ENCODE results near the gene COL1A2. TPM values are rescaled to one million over a fixed set of nuclear protein-coding genes. Genes with fewer than 3 reads are reported as not detected.

The COL1A2 gene
- total RNA-seq, 1 experiment from 2014 or later = 42.1 TPM

DNA sequence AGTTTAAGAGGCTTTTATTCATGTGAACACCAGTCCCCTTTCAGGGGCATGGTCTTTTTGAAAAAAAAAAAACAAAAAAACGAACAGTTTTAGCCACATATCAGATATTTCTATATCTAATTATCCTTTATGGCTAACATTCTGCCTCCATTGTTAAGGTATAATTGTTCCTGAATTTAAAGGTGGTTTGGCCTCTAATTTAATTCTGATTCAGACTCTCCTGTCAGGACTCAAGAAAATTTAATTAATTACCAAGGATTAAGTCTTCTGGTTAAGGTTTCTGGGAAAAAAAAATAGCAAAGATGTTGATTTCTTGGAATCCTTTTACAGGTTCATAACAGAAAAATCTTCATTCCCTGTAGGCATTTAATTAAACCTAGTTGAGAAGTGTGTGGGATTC, 27.4 kb downstream of the COL1A2 start:
- no CpG with 5 or more reads among the region's 1 CpG for WGBS (ENCODE audit: extremely low coverage, insufficient read length, low lambda C conversion rate)
- Histone ChIP-seq H4K20me1 (ENCODE audit: control insufficient read depth, insufficient read depth, insufficient read length) (no peaks in the 10 kb centered on the region), H3K79me1 (ENCODE audit: insufficient read depth, low read depth, low read length, poor library complexity, severe bottlenecking) (no peaks in the 10 kb centered on the region), H3K4me2 (ENCODE audit: insufficient read depth, insufficient read length, low read length) (no peak overlapping the region), H4K5ac (ENCODE audit: insufficient read length, low read depth, low read length) (no peak overlapping the region), H2BK20ac (ENCODE audit: low read depth, low read length, poor library complexity, severe bottlenecking) (no peak overlapping the region), H2BK12ac (ENCODE audit: insufficient read length, low read depth, low read length) (no peak overlapping the region), H3K56ac (ENCODE audit: insufficient read length, low read depth, low read length) (no peak overlapping the region), H2BK15ac (ENCODE audit: low read depth, low read length) (no peak overlapping the region), H4K8ac (replicated peaks; ENCODE audit: insufficient read length, low read depth, low read length) (no peak overlapping the region), H2AK5ac (ENCODE audit: insufficient read length, low read length) (no peak overlapping the region), H3K23ac (ENCODE audit: insufficient read length, low read depth, low read length) (no peak overlapping the region), H2BK120ac (ENCODE audit: low read depth, low read length, poor library complexity, severe bottlenecking) (no peak overlapping the region), H4K91ac (ENCODE audit: insufficient read length, low read depth, low read length) (no peak overlapping the region), H3K79me2 (ENCODE audit: insufficient read depth, low read length) (no peaks in the 10 kb centered on the region), H3K23me2 (ENCODE audit: insufficient read length, low read depth, low read length, poor library complexity, severe bottlenecking) (no peaks in the 10 kb centered on the region), H3K27me3 (ENCODE audit: insufficient read depth, low read length) (no peaks in the 10 kb centered on the region), H3K18ac (ENCODE audit: insufficient read length, low read depth, low read length) (no peak overlapping the region), H3T11ph (ENCODE audit: low read length) (no peak overlapping the region), H3K4me1 (ENCODE audit: insufficient read depth, low read length) (no peaks in the 10 kb centered on the region), H2BK5ac (ENCODE audit: insufficient read length, low read length) (no peak overlapping the region), H3K14ac (ENCODE audit: insufficient read depth, low read length) (no peak overlapping the region), H3K9ac (ENCODE audit: extremely low read depth, insufficient read length, low read length) (no peak overlapping the region), H3K4ac (ENCODE audit: low read depth, low read length) (no peak overlapping the region), H2AFZ (ENCODE audit: low read length) (no peak overlapping the region), H3K9me3 (ENCODE audit: control insufficient read depth, low read depth, low read length) (no peaks in the 10 kb centered on the region), H3K27ac (ENCODE audit: insufficient read length, low read depth, low read length) (no peak overlapping the region)
- H3K27me3 Mint-ChIP-seq (ENCODE audit: low read depth) = no peaks in the 10 kb centered on the region
- no peak for DNase-seq
- TF ChIP-seq, protein P1, sequence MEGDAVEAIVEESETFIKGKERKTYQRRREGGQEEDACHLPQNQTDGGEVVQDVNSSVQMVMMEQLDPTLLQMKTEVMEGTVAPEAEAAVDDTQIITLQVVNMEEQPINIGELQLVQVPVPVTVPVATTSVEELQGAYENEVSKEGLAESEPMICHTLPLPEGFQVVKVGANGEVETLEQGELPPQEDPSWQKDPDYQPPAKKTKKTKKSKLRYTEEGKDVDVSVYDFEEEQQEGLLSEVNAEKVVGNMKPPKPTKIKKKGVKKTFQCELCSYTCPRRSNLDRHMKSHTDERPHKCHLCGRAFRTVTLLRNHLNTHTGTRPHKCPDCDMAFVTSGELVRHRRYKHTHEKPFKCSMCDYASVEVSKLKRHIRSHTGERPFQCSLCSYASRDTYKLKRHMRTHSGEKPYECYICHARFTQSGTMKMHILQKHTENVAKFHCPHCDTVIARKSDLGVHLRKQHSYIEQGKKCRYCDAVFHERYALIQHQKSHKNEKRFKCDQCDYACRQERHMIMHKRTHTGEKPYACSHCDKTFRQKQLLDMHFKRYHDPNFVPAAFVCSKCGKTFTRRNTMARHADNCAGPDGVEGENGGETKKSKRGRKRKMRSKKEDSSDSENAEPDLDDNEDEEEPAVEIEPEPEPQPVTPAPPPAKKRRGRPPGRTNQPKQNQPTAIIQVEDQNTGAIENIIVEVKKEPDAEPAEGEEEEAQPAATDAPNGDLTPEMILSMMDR (conservative IDR thresholded peaks at IDR 0.05) = no peak
- no peaks in the 10 kb centered on the region for H3K9me3 Mint-ChIP-seq
- no peaks in the 10 kb centered on the region for H3K4me1 Mint-ChIP-seq
- peaks cover 27 to 89% (median 60%) of the 10 kb centered on the region in 3 experiments; a peak in 6 of 7 replicates for H3K36me3 Mint-ChIP-seq (ENCODE audit: insufficient read depth in 1 of 3, low read depth in 3 of 3)
- no peak overlapping the region for H3K27ac Mint-ChIP-seq
- H3K4me3 Mint-ChIP-seq = no peak overlapping the region

Measured in H9 (cell line).